Liver (tissue), 9 donors: ENCODE results near the gene CH25H. TPM values are rescaled to one million over a fixed set of nuclear protein-coding genes. Genes with fewer than 3 reads are reported as not detected.

Experiments
- DNase-seq: peaks from one replicate; pipeline ENCODE4 v3.0.0-alpha.2; 2017; ENCODE audit warnings: low spot score
- H3K27ac ChIP-seq, 2 donors: one replicate each; pipeline ENCODE4 v1.7.0; 2013; ENCODE audit warnings: inconsistent platforms in 2 of 2, low read length in 2 of 2, control low read depth in 1 of 2, low read depth in 1 of 2, mild to moderate bottlenecking in 1 of 2
- H3K27me3 ChIP-seq, 4 donors: one replicate each; pipeline versions ENCODE4 v1.6.1 to v1.7.0; 2013; ENCODE audit warnings: low read length in 3 of 4, inconsistent platforms in 1 of 4, mild to moderate bottlenecking in 1 of 4, moderate library complexity in 1 of 4; ENCODE audit not compliant: control insufficient read depth in 4 of 4, insufficient read depth in 4 of 4
- H3K36me3 ChIP-seq, 4 donors: one replicate each; pipeline versions ENCODE4 v1.6.1 to v1.7.0; 2013; ENCODE audit warnings: low read length in 3 of 4, mild to moderate bottlenecking in 3 of 4, low read depth in 1 of 4, moderate library complexity in 1 of 4; ENCODE audit not compliant: control insufficient read depth in 4 of 4, insufficient read depth in 3 of 4
- H3K4me1 ChIP-seq, 4 donors: one replicate each; pipeline versions ENCODE4 v1.6.1 to v1.7.0; 2013; ENCODE audit warnings: low read length in 3 of 4, mild to moderate bottlenecking in 3 of 4, moderate library complexity in 1 of 4; ENCODE audit not compliant: control insufficient read depth in 4 of 4, insufficient read depth in 4 of 4
- H3K4me3 ChIP-seq, 3 donors: one replicate each; pipeline versions ENCODE4 v1.6.1 to v1.7.0; 2013; ENCODE audit warnings: low read length in 3 of 3, control low read depth in 1 of 3, low read depth in 1 of 3, mild to moderate bottlenecking in 1 of 3
- H3K9ac ChIP-seq, 2 donors: one replicate each; pipeline ENCODE4 v1.7.0; 2013; ENCODE audit warnings: low read length in 2 of 2, mild to moderate bottlenecking in 2 of 2, moderate library complexity in 2 of 2, control low read depth in 1 of 2, low read depth in 1 of 2
- H3K9me3 ChIP-seq, 4 donors: one replicate each; pipeline versions ENCODE4 v1.6.1 to v1.7.0; 2013; ENCODE audit warnings: low read length in 3 of 4; ENCODE audit not compliant: control insufficient read depth in 4 of 4
- EGR1 ChIP-seq, 2 donors: IDR thresholded peaks; 2 replicates each; pipeline ENCODE4 v1.6.1; 2016 to 2018; ENCODE audit warnings: antibody characterized with exemption in 2 of 2, low read depth in 2 of 2
- FOXA1 ChIP-seq: IDR thresholded peaks from 2 replicates; pipeline ENCODE4 v1.6.1; 2016; ENCODE audit warnings: antibody characterized with exemption
- FOXA2 ChIP-seq: IDR thresholded peaks from 2 replicates; pipeline ENCODE4 v1.6.1; 2016; ENCODE audit warnings: antibody characterized with exemption
- HNF4G ChIP-seq: IDR thresholded peaks from 2 replicates; pipeline ENCODE4 v1.6.1; 2016; ENCODE audit warnings: antibody characterized with exemption
- JUND ChIP-seq, 2 donors: IDR thresholded peaks; 2 replicates each; pipeline ENCODE4 v1.6.1; 2016; ENCODE audit warnings: antibody characterized with exemption in 2 of 2
- NR2F2 ChIP-seq: IDR thresholded peaks from 2 replicates; pipeline ENCODE4 v1.6.1; 2016; ENCODE audit warnings: antibody characterized with exemption
- SP1 ChIP-seq: IDR thresholded peaks from 2 replicates; pipeline ENCODE4 v1.6.1; 2018; ENCODE audit warnings: antibody characterized with exemption, mild to moderate bottlenecking
- TAF1 ChIP-seq: conservative IDR thresholded peaks from 2 replicates; pipeline ENCODE4 v1.6.1; 2016; ENCODE audit warnings: antibody characterized with exemption, mild to moderate bottlenecking
- WGBS: extraction: QIAGEN DNeasy Blood & Tissue Kit; methylation state at CpG from one replicate; pipeline ENCODE4 v1.1.7; 2013; 5-methylcytosine and 5-hydroxymethylcytosine counted together
- polyA plus RNA-seq, 2 donors: library from polyadenylated mRNA; stranded (reverse) in 1 of 2; unstranded in 1 of 2; fragments of 200-250 nt in 1 of 2; fragments of >200 nt in 1 of 2; fragmentation: Nextera tagmentation in 1 of 2; extraction: Ambion mirVana in 1 of 2; gene quantifications; one replicate each; pipeline versions ENCODE4 v1.2.1 to v1.2.3, GENCODE V29; 2013 to 2015
- total RNA-seq, 2 donors: library from RNA; depleted of rRNA; stranded (reverse); fragments of >200 nt; gene quantifications; one replicate each; pipeline ENCODE4 v1.2.3, GENCODE V29; 2014
- TF ChIP-seq, protein P1 (sequence below): IDR thresholded peaks from 2 replicates; pipeline ENCODE4 v1.6.1; 2016; ENCODE audit warnings: antibody characterized with exemption
- TF ChIP-seq, protein P2 (sequence below): IDR thresholded peaks from 2 replicates; pipeline ENCODE4 v1.6.1; 2016; ENCODE audit warnings: antibody characterized with exemption
- TF ChIP-seq, protein P3 (sequence below): IDR thresholded peaks from 2 replicates; pipeline ENCODE4 v1.6.1; 2016; ENCODE audit warnings: antibody characterized with exemption
- TF ChIP-seq, protein P4 (sequence below): fragments of 150-350 bp; IDR thresholded peaks from 2 replicates; pipeline ENCODE4 v1.5.1; 2017; ENCODE audit warnings: improper control_type of control experiment, low read depth, low read length; ENCODE audit not compliant: missing input control
- donor health status: healthy.
- donor health status: healthy.
- donor health status: healthy.
- donor health status: healthy.
- donor health status: healthy.

Gene CH25H
- total and polyA plus RNA-seq, 4 donors, result 0.08 to 0.33 (median 0.25) TPM; not detected in 1

DNA sequence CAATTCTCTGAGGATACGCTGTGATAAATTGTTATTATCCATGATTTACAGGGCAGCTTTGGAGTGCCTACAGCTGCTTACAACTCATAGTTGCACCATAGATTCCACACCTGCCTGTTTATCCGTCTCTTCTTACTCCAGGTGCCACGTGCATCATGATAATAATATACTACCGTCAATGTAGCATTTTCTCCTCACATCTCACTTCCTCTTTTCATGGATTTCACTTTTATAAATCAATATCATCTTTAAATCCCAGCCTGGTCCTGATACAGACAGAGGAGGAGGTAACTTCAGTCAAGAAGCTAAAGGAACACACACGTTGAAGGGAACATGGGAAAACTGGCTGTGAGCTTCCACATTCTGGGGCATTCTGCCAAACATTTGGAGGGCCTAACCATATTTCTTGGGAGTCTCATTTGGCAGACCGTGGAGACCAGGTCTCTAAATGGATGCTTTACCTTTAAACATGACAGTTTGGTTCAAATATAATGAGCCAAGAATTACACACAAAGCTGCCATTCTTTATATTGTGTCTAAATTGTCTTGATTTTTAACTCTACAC lies 2.4 kb downstream of the CH25H start:
- H3K4me1 ChIP-seq, result peaks cover 7 to 21% (median 16%) of the 10 kb centered on the region in 4 donors
- no peak overlapping the region for H3K27ac ChIP-seq
- no peak overlapping the region for H3K4me3 ChIP-seq
- peaks cover 0 to 13% (median 1%) of the 10 kb centered on the region in 4 donors for H3K27me3 ChIP-seq
- no peaks in the 10 kb centered on the region for H3K9me3 ChIP-seq
- DNase-seq, result no peak
- H3K36me3 ChIP-seq, result no peaks in the 10 kb centered on the region
- 69% methylated on average over 6 of the region's 6 CpGs for WGBS
- TF ChIP-seq, protein P1, sequence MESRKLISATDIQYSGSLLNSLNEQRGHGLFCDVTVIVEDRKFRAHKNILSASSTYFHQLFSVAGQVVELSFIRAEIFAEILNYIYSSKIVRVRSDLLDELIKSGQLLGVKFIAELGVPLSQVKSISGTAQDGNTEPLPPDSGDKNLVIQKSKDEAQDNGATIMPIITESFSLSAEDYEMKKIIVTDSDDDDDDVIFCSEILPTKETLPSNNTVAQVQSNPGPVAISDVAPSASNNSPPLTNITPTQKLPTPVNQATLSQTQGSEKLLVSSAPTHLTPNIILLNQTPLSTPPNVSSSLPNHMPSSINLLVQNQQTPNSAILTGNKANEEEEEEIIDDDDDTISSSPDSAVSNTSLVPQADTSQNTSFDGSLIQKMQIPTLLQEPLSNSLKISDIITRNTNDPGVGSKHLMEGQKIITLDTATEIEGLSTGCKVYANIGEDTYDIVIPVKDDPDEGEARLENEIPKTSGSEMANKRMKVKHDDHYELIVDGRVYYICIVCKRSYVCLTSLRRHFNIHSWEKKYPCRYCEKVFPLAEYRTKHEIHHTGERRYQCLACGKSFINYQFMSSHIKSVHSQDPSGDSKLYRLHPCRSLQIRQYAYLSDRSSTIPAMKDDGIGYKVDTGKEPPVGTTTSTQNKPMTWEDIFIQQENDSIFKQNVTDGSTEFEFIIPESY, result no peak
- TF ChIP-seq SP1, result no peak
- no peak overlapping the region for H3K9ac ChIP-seq

DNA sequence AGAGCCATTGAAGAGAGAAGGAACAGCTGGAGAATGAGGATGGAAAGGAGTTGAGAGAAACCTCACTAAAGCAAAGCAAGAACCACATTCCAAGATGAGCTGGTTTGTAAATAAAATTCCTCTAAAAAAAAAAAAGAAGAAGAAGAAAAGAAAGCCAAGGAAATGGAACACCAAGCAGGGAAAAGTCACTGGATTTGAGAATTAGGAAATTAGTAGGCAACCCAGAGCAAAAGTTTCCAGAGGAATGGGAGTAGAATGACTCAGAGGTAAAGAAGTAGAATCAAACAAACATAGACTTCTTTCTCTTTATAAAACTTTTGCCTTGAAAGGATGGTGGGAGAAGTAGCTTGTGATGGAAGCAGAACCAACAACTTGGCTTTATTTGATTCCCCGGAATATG lies 3.9 kb downstream of the CH25H start:
- H3K4me3 ChIP-seq, result no peak overlapping the region
- 91% methylated on average over 1 of the region's 1 CpG for WGBS
- no peak overlapping the region for H3K27ac ChIP-seq
- H3K4me1 ChIP-seq, result peaks cover 6 to 20% (median 16%) of the 10 kb centered on the region in 4 donors
- H3K9me3 ChIP-seq, result no peaks in the 10 kb centered on the region
- H3K27me3 ChIP-seq, result peaks cover 0 to 7% (median 1%) of the 10 kb centered on the region in 4 donors
- no peaks in the 10 kb centered on the region for H3K36me3 ChIP-seq
- H3K9ac ChIP-seq, result no peak overlapping the region
- DNase-seq, result no peak
- TF ChIP-seq TAF1 (no peak), HNF4G (no peak), SP1 (no peak), NR2F2 (no peak), FOXA2 (no peak), FOXA1 (no peak), EGR1 (IDR thresholded peaks at IDR 0.05; ENCODE audit: low read depth in 2 of 2) (no peak), JUND (IDR thresholded peaks at IDR 0.05) (no peak)
- TF ChIP-seq, protein P2, sequence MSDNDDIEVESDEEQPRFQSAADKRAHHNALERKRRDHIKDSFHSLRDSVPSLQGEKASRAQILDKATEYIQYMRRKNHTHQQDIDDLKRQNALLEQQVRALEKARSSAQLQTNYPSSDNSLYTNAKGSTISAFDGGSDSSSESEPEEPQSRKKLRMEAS, result no peak
- TF ChIP-seq, protein P1, result no peak
- TF ChIP-seq, protein P3, sequence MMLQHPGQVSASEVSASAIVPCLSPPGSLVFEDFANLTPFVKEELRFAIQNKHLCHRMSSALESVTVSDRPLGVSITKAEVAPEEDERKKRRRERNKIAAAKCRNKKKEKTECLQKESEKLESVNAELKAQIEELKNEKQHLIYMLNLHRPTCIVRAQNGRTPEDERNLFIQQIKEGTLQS, result no peak
- TF ChIP-seq, protein P4, sequence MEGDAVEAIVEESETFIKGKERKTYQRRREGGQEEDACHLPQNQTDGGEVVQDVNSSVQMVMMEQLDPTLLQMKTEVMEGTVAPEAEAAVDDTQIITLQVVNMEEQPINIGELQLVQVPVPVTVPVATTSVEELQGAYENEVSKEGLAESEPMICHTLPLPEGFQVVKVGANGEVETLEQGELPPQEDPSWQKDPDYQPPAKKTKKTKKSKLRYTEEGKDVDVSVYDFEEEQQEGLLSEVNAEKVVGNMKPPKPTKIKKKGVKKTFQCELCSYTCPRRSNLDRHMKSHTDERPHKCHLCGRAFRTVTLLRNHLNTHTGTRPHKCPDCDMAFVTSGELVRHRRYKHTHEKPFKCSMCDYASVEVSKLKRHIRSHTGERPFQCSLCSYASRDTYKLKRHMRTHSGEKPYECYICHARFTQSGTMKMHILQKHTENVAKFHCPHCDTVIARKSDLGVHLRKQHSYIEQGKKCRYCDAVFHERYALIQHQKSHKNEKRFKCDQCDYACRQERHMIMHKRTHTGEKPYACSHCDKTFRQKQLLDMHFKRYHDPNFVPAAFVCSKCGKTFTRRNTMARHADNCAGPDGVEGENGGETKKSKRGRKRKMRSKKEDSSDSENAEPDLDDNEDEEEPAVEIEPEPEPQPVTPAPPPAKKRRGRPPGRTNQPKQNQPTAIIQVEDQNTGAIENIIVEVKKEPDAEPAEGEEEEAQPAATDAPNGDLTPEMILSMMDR, result no peak
